Peyer's patch (tissue), 4 donors: ENCODE measurements around the gene RAPH1. TPM values are rescaled to one million over a fixed set of nuclear protein-coding genes. Genes with fewer than 3 reads are reported as not detected.
"Not testable (repeated sequence)": the region's sequence is repeated elsewhere in the genome, so short reads cannot be mapped to it uniquely, and the experiment has no call there.

Experiments used
- DNase-seq, 3 donors: peaks; one replicate each; pipeline ENCODE4 v3.0.0-alpha.2; 2017 to 2019
- H3K27ac ChIP-seq, 4 donors: fragments of 200-600 bp; sonication (generic); one replicate each; pipeline ENCODE4 v1.5.1; 2016 to 2019
- H3K27me3 ChIP-seq, 2 donors: fragments of 200-600 bp; sonication (generic); one replicate each; pipeline ENCODE4 v1.5.1; 2019
- H3K36me3 ChIP-seq, 3 donors: fragments of 200-600 bp; sonication (generic); one replicate each; pipeline ENCODE4 v1.5.1; 2016 to 2019
- H3K4me1 ChIP-seq, 4 donors: fragments of 200-600 bp; sonication (generic); one replicate each; pipeline ENCODE4 v1.5.1; 2016 to 2019
- H3K4me3 ChIP-seq, 4 donors: fragments of 200-600 bp; sonication (generic); 1 replicate in 3 of 4; 2 replicates in 1 of 4; pipeline ENCODE4 v1.5.1; 2016 to 2019; ENCODE audit warnings: mild to moderate bottlenecking in 1 of 4
- H3K9me3 ChIP-seq, 4 donors: fragments of 200-600 bp; sonication (generic); one replicate each; pipeline ENCODE4 v1.5.1; 2016 to 2019; ENCODE audit warnings: mild to moderate bottlenecking in 1 of 4
- CTCF ChIP-seq, 6 experiments: fragments of 450-650 bp in 4 of 6; fragments of 200-600 bp in 2 of 6; sonication (generic) in 1 of 6; IDR thresholded peaks; one replicate each; pipeline ENCODE4 v1.5.1; 2017 to 2019; ENCODE audit warnings: antibody characterized with exemption in 6 of 6, mild to moderate bottlenecking in 3 of 6, moderate library complexity in 1 of 6
- POLR2A ChIP-seq, 2 donors: fragments of 450-650 bp; IDR thresholded peaks; one replicate each; pipeline ENCODE4 v1.5.1; 2017; ENCODE audit warnings: antibody characterized with exemption in 2 of 2, mild to moderate bottlenecking in 2 of 2, moderate library complexity in 2 of 2
- total RNA-seq, 4 donors: library from RNA; depleted of rRNA; stranded (reverse); fragments of >200 nt; gene quantifications; one replicate each; pipeline ENCODE4 v1.1.0, GENCODE V29; 2016

RAPH1 gene
- total RNA-seq, 4 donors from 2014 or later: 31.4 to 103 (median 45.9) TPM

DNA sequence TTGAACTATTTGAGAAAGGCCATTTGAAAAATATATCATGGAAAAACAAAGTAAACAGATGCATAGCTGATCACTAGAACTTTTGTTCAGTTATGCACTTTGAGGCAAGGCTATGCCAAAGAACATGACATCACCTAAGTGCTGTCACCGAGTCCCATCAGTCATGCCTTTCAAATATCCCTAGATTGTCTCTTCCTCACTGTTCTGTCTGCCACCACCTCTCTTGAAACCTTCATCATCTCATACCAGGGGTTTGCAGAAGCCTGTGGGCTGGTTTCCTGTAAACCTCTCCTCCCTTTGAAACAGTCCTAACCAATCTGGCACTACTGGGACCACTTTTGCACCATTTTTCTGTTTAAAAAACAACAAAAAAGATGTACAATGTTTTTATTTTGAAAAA lies 12.3 kb upstream of the RAPH1 start:
- no peak for TF ChIP-seq POLR2A (IDR thresholded peaks at IDR 0.05)
- TF ChIP-seq CTCF (IDR thresholded peaks at IDR 0.05): no peak
- Histone ChIP-seq H3K4me1 (no peaks in the 10 kb centered on the region), H3K27me3 (no peaks in the 10 kb centered on the region), H3K36me3 (no peaks in the 10 kb centered on the region), H3K4me3 (no peak overlapping the region), H3K9me3 (no peaks in the 10 kb centered on the region), H3K27ac (no peak overlapping the region)
- no peak for DNase-seq

DNA sequence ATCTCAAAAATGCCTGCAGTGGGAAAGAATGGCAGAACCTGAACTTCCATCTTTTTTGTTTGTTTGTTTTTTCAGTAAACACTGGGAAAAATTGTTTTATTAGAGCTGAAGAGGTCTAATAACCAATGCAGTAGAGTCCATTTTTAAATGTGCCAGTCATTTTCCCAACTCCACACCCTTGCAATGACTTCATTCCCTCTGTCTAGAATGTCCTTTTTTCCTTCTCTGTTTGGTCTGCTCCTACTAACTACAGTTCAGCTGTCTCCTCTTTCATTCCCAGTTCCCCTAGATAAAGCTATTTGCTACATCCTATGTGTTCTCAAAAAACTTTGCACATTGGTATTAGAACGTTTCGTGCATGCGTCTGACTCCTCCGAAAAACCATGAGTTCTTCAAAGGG lies 9.3 kb upstream of the RAPH1 start:
- no peak for DNase-seq
- H3K27ac ChIP-seq: no peak overlapping the region
- H3K4me3 ChIP-seq: no peak overlapping the region
- no peaks in the 10 kb centered on the region for H3K27me3 ChIP-seq
- no peaks in the 10 kb centered on the region for H3K4me1 ChIP-seq
- no peaks in the 10 kb centered on the region for H3K9me3 ChIP-seq
- no peak for TF ChIP-seq POLR2A (IDR thresholded peaks at IDR 0.05)
- TF ChIP-seq CTCF (IDR thresholded peaks at IDR 0.05): no peak
- H3K36me3 ChIP-seq: no peaks in the 10 kb centered on the region

- Histone ChIP-seq H3K9me3 (no peaks in the 10 kb centered on the region), H3K27me3 (no peaks in the 10 kb centered on the region), H3K4me3 (no peak overlapping the region), H3K4me1 (no peaks in the 10 kb centered on the region), H3K36me3 (no peaks in the 10 kb centered on the region), H3K27ac (no peak overlapping the region)
- TF ChIP-seq POLR2A (IDR thresholded peaks at IDR 0.05) (no peak), CTCF (IDR thresholded peaks at IDR 0.05) (no peak)
- DNase-seq: no peak
Observed at GRCh38 chr2:203543898-203544328, 8.8 kb upstream of the RAPH1 start.

- not testable (repeated sequence) for H3K4me1 ChIP-seq, H3K27me3 ChIP-seq, H3K9me3 ChIP-seq, DNase-seq, H3K27ac ChIP-seq, H3K36me3 ChIP-seq, H3K4me3 ChIP-seq
Observed at GRCh38 chr2:203540598-203540997, 5.5 kb upstream of the RAPH1 start.

DNA sequence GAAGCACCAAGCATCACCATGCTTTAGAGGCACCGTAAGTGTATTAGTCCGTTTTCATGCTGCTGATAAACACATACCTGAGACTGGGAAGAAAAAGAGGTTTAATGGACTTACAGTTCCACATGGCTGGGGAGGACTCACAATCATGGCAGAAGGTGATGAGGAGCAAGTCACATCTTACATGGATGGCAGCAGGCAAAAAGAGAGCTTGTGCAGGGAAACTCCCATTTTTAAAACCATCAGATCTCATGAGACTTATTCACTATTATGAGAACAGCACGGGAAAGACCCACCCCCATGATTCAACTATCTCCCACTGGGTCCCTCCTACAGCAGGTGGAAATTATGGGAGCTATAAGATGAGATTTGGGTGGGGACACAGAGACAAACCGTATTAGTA lies 3.1 kb upstream of the RAPH1 start:
- H3K4me3 ChIP-seq, H3K9me3 ChIP-seq, DNase-seq, H3K4me1 ChIP-seq, H3K27ac ChIP-seq, H3K27me3 ChIP-seq, H3K36me3 ChIP-seq: not testable (repeated sequence)

DNA sequence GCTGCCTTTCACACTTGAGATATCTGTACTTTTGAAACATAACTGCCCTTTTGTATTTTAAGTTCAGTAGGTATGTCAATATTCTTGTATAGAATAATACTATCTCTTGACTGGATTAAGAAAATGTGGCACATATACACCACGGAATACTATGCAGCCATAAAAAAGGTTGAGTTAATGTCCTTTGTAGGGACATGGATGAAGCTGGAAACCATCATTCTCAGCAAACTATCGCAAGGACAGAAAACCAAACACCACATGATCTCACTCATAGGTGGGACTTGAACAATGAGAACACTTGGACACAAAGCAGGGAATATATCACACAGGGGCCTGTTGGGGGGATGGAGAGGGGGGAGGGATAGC lies 1.5 kb upstream of the RAPH1 start:
- DNase-seq, H3K36me3 ChIP-seq, H3K4me3 ChIP-seq, H3K27me3 ChIP-seq, H3K9me3 ChIP-seq: not testable (repeated sequence)
- H3K4me1 ChIP-seq: peaks cover 0 to 22% (median 4%) of the 10 kb centered on the region in 4 donors
- H3K27ac ChIP-seq: peak overlapping the region in 1 of 4 donors; percentile 99

DNA sequence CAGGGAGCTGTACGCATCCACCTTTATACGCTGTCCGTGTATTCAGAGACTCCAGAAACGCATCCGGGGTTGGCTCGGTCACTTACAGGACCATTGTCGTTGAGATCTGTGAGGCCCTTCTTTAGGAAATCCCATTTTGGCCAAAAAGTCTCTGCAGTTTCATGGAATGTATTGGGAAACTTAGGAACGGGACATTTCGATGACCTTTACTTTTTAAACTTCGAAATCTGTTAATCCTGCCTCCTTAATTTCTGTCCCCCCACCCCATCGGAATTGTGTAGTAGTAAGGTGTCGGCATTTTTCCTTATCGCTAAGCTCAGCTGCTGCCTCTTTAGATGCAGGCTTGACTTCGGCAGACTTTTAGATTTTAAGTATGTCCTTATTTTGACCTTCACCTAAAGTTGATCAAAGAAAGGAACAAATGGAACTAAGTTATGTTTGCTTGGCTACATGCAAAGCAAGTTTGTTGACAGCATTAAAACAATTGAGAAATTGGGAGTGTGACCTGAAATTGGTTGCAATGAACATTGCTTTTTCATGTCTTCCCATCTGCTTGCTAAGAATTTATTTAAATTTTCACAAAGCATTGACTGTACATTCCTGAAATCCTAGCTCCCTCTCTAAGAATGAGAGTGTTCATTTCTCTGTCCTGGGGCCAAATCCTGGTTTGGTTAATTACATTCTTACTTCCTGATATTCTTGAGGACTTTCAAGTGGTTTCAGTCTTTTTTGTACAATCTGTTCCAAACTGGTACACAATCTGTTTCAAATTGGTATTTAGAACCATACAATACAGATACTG lies 884 bp upstream of the RAPH1 start:
- TF ChIP-seq POLR2A (IDR thresholded peaks at IDR 0.05): no peak
- no peak for TF ChIP-seq CTCF (IDR thresholded peaks at IDR 0.05)
- H3K27ac ChIP-seq: peak overlapping the region; percentile 42 to 99 (median 93)
- H3K4me3 ChIP-seq: peak overlapping the region; percentile 71 to 95 (median 85)
- no peak for DNase-seq
- no peaks in the 10 kb centered on the region for H3K27me3 ChIP-seq
- H3K36me3 ChIP-seq: no peaks in the 10 kb centered on the region
- H3K9me3 ChIP-seq: no peaks in the 10 kb centered on the region
- H3K4me1 ChIP-seq: peaks cover 0 to 22% (median 4%) of the 10 kb centered on the region in 4 donors
